ENCODE data around the gene LLCFC1. TPM values are rescaled to one million over a fixed set of nuclear protein-coding genes. Genes with fewer than 3 reads are reported as not detected.

The LLCFC1 gene
- total and polyA plus RNA-seq, 12 donors, result not detected

DNA sequence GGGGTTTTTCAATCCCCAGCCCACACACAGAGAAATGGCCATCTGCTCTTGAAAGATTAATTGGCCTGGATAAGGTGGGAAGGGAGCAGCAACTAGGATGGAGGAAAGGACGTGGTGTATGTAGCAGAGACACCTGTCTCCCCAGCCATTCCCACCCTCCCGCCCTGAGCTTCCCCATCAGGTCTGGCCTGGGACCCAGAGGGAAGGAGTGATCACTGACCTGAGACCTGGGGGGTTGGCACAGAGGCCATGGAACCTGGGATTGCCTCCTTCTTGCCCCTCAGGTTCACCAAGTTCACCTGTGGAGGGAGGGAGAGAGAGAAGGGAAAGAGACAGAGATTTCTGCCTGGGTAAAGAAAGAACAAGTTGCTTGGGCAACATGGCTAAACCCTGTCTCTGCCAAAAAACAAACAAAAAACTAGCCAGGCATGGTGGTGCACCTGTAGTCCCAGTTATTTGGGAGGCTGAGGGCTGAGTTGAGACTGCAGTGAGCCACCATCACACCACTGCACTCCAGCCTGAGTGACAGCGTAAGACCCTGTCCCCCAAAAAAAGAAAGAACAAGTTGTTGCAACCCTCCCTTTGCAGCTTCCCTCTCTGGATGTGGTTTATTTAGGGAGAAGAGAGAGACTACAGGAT is 42.4 kb upstream of the LLCFC1 start:
- Histone ChIP-seq H3K9me3 (no peaks in the 10 kb centered on the region), H3K27me3 (peaks cover 0 to 56% (median 11%) of the 10 kb centered on the region in 7 donors), H3K4me1 (no peaks in the 10 kb centered on the region), H3K36me3 (no peaks in the 10 kb centered on the region), H3K4me3 (no peak overlapping the region), H3K27ac (no peak overlapping the region)
- ATAC-seq, result no peak
- TF ChIP-seq, protein P1, sequence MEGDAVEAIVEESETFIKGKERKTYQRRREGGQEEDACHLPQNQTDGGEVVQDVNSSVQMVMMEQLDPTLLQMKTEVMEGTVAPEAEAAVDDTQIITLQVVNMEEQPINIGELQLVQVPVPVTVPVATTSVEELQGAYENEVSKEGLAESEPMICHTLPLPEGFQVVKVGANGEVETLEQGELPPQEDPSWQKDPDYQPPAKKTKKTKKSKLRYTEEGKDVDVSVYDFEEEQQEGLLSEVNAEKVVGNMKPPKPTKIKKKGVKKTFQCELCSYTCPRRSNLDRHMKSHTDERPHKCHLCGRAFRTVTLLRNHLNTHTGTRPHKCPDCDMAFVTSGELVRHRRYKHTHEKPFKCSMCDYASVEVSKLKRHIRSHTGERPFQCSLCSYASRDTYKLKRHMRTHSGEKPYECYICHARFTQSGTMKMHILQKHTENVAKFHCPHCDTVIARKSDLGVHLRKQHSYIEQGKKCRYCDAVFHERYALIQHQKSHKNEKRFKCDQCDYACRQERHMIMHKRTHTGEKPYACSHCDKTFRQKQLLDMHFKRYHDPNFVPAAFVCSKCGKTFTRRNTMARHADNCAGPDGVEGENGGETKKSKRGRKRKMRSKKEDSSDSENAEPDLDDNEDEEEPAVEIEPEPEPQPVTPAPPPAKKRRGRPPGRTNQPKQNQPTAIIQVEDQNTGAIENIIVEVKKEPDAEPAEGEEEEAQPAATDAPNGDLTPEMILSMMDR (IDR thresholded peaks at IDR 0.05), result no peak
- 78 to 81% methylated on average over 3 of the region's 3 CpGs for WGBS, 2 donors
- no peak for DNase-seq
- intact Hi-C loops (cut with DNase I), result loop anchor here in 1 of 10 donors (10.0 kb wide), 1 partner anchor 62 kb away; no protein-coding TSS in a partner anchor

DNA sequence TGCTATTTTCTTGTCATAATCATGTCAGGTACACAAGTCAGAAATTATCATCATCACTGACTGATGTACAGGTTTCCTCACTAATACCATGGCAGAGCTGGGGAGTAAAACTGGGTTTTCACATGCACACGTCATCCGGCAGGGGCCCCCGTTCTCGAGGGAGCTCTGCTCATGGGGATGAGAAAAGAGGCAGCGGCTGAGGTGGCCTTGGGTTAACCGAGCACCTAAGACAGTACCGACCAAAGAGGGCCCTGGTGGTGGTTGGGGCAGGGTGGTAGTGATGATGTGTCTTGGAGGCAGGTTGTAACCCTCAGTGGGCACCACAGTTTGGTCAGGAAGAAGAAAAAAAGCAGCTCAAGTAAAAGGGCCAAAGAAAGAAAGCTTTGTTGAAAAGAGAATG is 41.6 kb upstream of the LLCFC1 start:
- H3K27me3 ChIP-seq, result peaks cover 0 to 53% (median 5%) of the 10 kb centered on the region in 7 donors
- ATAC-seq, result no peak
- H3K4me3 ChIP-seq, result no peak overlapping the region
- no peaks in the 10 kb centered on the region for H3K9me3 ChIP-seq
- no peaks in the 10 kb centered on the region for H3K4me1 ChIP-seq
- H3K27ac ChIP-seq, result no peak overlapping the region
- TF ChIP-seq, protein P1 (IDR thresholded peaks at IDR 0.05), result no peak
- intact Hi-C loops (cut with DNase I), result loop anchor here in 1 of 10 donors (10.0 kb wide), 1 partner anchor 63 kb away; no protein-coding TSS in a partner anchor
- WGBS, 2 donors, result 82 to 84% methylated on average over 7 of the region's 7 CpGs
- H3K36me3 ChIP-seq, result no peaks in the 10 kb centered on the region
- DNase-seq, result no peak

DNA sequence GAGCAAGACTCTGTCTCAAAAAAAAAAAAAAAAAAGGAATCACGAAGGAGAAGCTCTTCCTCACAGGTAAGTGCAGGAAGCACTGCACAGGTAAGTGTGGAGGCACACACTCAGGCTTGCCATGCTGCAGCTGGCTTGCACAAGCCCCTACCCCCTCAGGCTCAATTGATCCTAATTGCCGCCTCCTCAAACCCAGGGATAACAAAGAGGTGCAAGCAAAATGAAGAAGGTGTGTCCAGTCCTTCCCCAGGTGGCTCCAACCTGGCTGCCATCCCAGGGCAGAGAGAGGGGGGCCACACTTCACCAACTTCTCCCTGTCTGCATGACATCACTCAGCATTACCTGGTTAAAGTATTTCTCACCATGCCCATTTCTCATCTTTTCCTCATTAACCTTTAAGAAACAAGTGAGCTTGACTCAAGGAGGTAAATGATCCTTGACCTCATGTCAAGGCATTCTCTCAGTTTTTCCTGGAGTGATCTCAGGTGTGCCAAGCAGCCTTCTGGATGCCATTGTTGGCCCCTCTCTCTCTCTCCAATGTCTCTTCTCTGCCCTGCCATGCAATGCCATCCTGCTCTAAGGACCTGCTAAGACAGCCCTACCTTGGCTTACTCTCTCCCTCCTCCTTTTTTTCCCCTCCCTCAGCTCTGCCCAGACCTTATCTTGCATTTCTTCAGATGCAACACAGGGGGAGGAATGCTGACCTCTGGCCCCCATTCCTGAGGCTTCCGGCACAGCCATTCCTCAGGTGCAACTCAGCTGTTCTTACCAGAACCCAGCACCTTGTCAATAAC is 40.7 kb upstream of the LLCFC1 start:
- TF ChIP-seq, protein P1 (IDR thresholded peaks at IDR 0.05), result no peak
- ATAC-seq, result no peak
- H3K9me3 ChIP-seq, result no peaks in the 10 kb centered on the region
- intact Hi-C loops (cut with DNase I), result loop anchor here in 1 of 10 donors (10.0 kb wide), 1 partner anchor 64 kb away; no protein-coding TSS in a partner anchor
- H3K4me3 ChIP-seq, result no peak overlapping the region
- DNase-seq, result no peak
- WGBS, 2 donors, result 61 to 63% methylated on average over 3 of the region's 3 CpGs
- H3K4me1 ChIP-seq, result no peaks in the 10 kb centered on the region
- H3K27ac ChIP-seq, result no peak overlapping the region
- peaks cover 0 to 47% (median 0%) of the 10 kb centered on the region in 7 donors for H3K27me3 ChIP-seq
- no peaks in the 10 kb centered on the region for H3K36me3 ChIP-seq

DNA sequence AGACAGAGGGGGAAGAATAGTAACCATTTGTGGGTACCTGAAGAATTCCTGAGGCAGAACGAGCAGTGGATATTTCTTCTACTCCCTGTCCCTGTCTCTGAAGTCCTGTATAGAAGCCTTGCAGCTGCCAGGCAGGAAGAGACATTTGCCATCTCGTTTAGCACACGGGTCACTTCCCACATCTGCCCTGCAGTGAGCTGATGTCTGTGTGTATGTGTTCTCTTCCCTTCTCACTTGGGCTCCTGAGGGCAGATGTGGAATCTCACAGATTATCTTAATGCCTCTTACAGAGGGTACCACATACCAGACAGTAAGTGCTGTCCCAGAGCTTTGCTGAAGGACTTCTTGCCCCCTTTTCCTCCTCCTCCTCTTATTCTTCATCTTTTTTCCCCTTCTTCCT is 39.6 kb upstream of the LLCFC1 start:
- H3K4me1 ChIP-seq, result no peaks in the 10 kb centered on the region
- no peaks in the 10 kb centered on the region for H3K36me3 ChIP-seq
- no peak overlapping the region for H3K27ac ChIP-seq
- WGBS, 2 donors, result 13 to 27% methylated on average over 3 of the region's 3 CpGs
- peaks cover 0 to 10% (median under 1%) of the 10 kb centered on the region in 11 donors for H3K9me3 ChIP-seq
- intact Hi-C loops (cut with DNase I), result loop anchor here in 1 of 10 donors (10.0 kb wide), 1 partner anchor 65 kb away; no protein-coding TSS in a partner anchor
- TF ChIP-seq, protein P1 (IDR thresholded peaks at IDR 0.05), result no peak
- DNase-seq, result no peak
- no peak overlapping the region for H3K4me3 ChIP-seq
- peaks cover 0 to 39% (median 0%) of the 10 kb centered on the region in 7 donors for H3K27me3 ChIP-seq
- ATAC-seq, result no peak
